CD14-positive monocyte (primary cell): ENCODE data around the gene NKD2. TPM values are rescaled to one million over a fixed set of nuclear protein-coding genes. Genes with fewer than 3 reads are reported as not detected.

Experiments used
- DNase-seq, 3 donors: peaks; one replicate each; pipeline ENCODE4 v3.0.0-alpha.2; 2011 to 2022
- H2AFZ ChIP-seq: 2 replicates; pipeline ENCODE4 v1.6.0; 2012; ENCODE audit warnings: mild to moderate bottlenecking, low read depth, low read length, inconsistent platforms; ENCODE audit not compliant: insufficient read depth, poor library complexity, severe bottlenecking
- H3K27ac ChIP-seq, 2 donors: 1 replicate in 1 of 2; 2 replicates in 1 of 2; pipeline ENCODE4 v1.5.1; 2012 to 2013; ENCODE audit warnings: low read length in 2 of 2, control low read depth in 1 of 2, inconsistent platforms in 1 of 2, low read depth in 1 of 2, mild to moderate bottlenecking in 1 of 2
- H3K27me3 ChIP-seq, 2 donors: one replicate each; pipeline versions ENCODE4 v1.6.0 to v1.6.1; 2011 to 2013; ENCODE audit warnings: low read length in 2 of 2; ENCODE audit not compliant: control insufficient read depth in 2 of 2, insufficient read depth in 2 of 2
- H3K36me3 ChIP-seq, 2 donors: replicated peaks in 1 of 2; 1 replicate in 1 of 2; 2 replicates in 1 of 2; pipeline versions ENCODE4 v1.5.1 to v1.6.1; 2012 to 2013; ENCODE audit warnings: low read length in 2 of 2, control low read depth in 1 of 2, inconsistent platforms in 1 of 2, mild to moderate bottlenecking in 1 of 2; ENCODE audit not compliant: insufficient read depth in 2 of 2, control insufficient read depth in 1 of 2
- H3K4me1 ChIP-seq, 2 donors: 1 replicate in 1 of 2; 2 replicates in 1 of 2; pipeline versions ENCODE4 v1.5.1 to v1.6.1; 2012 to 2013; ENCODE audit warnings: low read length in 2 of 2, control low read depth in 1 of 2, inconsistent platforms in 1 of 2, mild to moderate bottlenecking in 1 of 2, moderate library complexity in 1 of 2; ENCODE audit not compliant: insufficient read depth in 2 of 2, control insufficient read depth in 1 of 2
- H3K4me2 ChIP-seq: replicated peaks from 2 replicates; pipeline ENCODE3; 2012; ENCODE audit warnings: low read length, moderate library complexity, mild to moderate bottlenecking; ENCODE audit not compliant: poor library complexity, severe bottlenecking; ENCODE audit errors: extremely low read depth
- H3K4me3 ChIP-seq, 3 experiments: fragments of 200-600 bp in 1 of 3; sonication (generic) in 1 of 3; replicated peaks in 1 of 3; 1 replicate in 2 of 3; 2 replicates in 1 of 3; pipeline ENCODE4 v1.5.1; 2011 to 2013; ENCODE audit warnings: low read length in 3 of 3, mild to moderate bottlenecking in 3 of 3, control low read depth in 2 of 3, low read depth in 2 of 3, inconsistent platforms in 1 of 3, moderate library complexity in 1 of 3
- H3K79me2 ChIP-seq: 2 replicates; pipeline ENCODE4 v1.6.0; 2012; ENCODE audit warnings: mild to moderate bottlenecking, control low read depth, inconsistent platforms, low read length, moderate library complexity; ENCODE audit not compliant: insufficient read depth
- H3K9ac ChIP-seq: 2 replicates; pipeline ENCODE4 v1.6.0; 2017; ENCODE audit warnings: low read length, mild to moderate bottlenecking; ENCODE audit not compliant: insufficient read depth, poor library complexity, severe bottlenecking
- H3K9me3 ChIP-seq, 2 donors: replicated peaks in 1 of 2; 1 replicate in 1 of 2; 2 replicates in 1 of 2; pipeline versions ENCODE4 v1.5.1 to v1.6.1; 2012 to 2013; ENCODE audit warnings: low read length in 2 of 2, control low read depth in 1 of 2; ENCODE audit not compliant: control insufficient read depth in 1 of 2, insufficient read depth in 1 of 2
- H4K20me1 ChIP-seq: 2 replicates; pipeline ENCODE4 v1.6.0; 2012; ENCODE audit warnings: mild to moderate bottlenecking, low read length, control low read depth, moderate library complexity; ENCODE audit not compliant: insufficient read depth
- H3K27ac Mint-ChIP-seq, 7 donors: one replicate each; pipeline ENCODE4 v1.8.0; 2020; ENCODE audit warnings: mild to moderate bottlenecking in 7 of 7, mixed read lengths in 7 of 7, moderate library complexity in 6 of 7, inconsistent platforms in 2 of 7
- H3K27me3 Mint-ChIP-seq, 3 donors: one replicate each; pipeline ENCODE4 v1.8.0; 2021 to 2022; ENCODE audit warnings: low read depth in 3 of 3, mild to moderate bottlenecking in 3 of 3, mixed read lengths in 3 of 3, moderate library complexity in 3 of 3, inconsistent platforms in 1 of 3
- H3K36me3 Mint-ChIP-seq, 2 donors: one replicate each; pipeline ENCODE4 v1.8.0; 2020; ENCODE audit warnings: mixed read lengths in 2 of 2, inconsistent platforms in 1 of 2, mild to moderate bottlenecking in 1 of 2
- H3K4me1 Mint-ChIP-seq: one replicate; pipeline ENCODE4 v1.8.0; 2020; ENCODE audit warnings: mild to moderate bottlenecking, mixed read lengths
- H3K4me3 Mint-ChIP-seq, 2 donors: one replicate each; pipeline ENCODE4 v1.8.0; 2020; ENCODE audit warnings: mild to moderate bottlenecking in 2 of 2, mixed read lengths in 2 of 2, moderate library complexity in 1 of 2
- H3K9me3 Mint-ChIP-seq, 7 donors: one replicate each; pipeline ENCODE4 v1.8.0; 2020 to 2022; ENCODE audit warnings: mixed read lengths in 7 of 7, mild to moderate bottlenecking in 6 of 7, moderate library complexity in 6 of 7, inconsistent platforms in 2 of 7
- WGBS: methylation state at CpG from one replicate; pipeline ENCODE4 v1.1.5; 2013; ENCODE audit warnings: missing lambda C conversion rate; ENCODE audit not compliant: insufficient coverage; 5-methylcytosine and 5-hydroxymethylcytosine counted together
- intact Hi-C, 2 donors: fragments of 100-400 bp; cut with micrococcal nuclease; formaldehyde crosslinking; loops; one replicate each; pipeline versions ENCODE4 v1.15.0 to v1.15.1; 2023
- polyA plus RNA-seq, 3 donors: library from polyadenylated mRNA; depleted of rRNA in 1 of 3; unstranded in 2 of 3; stranded (reverse) in 1 of 3; fragments of 300-500 nt in 2 of 3; fragments of >200 nt in 1 of 3; fragmentation: Illumina TruSeq in 2 of 3; gene quantifications; 1 replicate in 2 of 3; 2 replicates in 1 of 3; pipeline ENCODE4 v1.2.3, GENCODE V29; 2012 to 2021
- TF ChIP-seq, protein P1 (sequence below): fragments of 200-600 bp; IDR thresholded peaks from one replicate; pipeline ENCODE4 v1.8.0; 2022; ENCODE audit warnings: antibody characterized with exemption, mild to moderate bottlenecking

Gene NKD2
- polyA plus RNA-seq, 3 donors = not detected

DNA sequence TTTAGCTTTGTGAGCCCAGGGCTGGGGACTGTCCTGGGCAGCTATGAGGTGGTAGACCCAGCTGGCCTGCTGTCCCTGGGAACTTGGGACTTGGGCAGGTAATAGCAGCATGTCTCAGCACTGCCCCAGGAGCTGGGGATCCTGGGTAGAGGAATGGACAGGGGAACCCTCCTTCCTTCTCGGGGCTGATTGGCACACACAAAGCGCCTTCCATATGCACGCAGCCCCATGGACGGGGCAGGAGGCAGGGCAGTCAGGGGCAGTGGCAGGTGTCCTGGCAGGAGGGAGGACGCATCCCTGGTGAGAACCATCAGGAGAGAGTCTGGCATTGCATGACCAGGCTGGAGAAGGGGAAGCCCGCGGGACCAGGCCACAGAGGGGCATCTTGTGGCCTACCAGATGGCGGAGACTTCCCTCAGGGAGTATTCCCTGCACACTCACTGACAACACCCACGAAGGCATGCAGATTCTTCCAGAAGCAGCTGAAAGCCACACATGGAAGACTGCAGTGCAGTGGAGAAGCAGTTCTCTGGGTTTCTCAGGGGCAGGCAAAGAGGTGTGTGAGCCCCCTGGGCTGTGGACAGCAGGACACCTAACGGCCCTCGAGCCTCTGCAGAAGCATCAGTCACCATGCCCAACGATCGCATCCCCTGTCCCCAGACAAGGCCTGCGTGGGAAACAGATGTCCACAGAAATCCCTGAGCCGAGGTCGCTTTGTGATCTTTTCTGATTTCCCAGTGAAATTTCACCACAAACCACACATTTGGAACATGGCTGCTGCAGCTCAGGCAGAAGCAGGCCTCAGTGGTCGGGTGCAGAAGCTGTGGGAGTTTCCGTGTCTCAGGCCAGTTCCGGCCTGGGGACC lies 7.0 kb upstream of the NKD2 start:
- TF ChIP-seq, protein P1, sequence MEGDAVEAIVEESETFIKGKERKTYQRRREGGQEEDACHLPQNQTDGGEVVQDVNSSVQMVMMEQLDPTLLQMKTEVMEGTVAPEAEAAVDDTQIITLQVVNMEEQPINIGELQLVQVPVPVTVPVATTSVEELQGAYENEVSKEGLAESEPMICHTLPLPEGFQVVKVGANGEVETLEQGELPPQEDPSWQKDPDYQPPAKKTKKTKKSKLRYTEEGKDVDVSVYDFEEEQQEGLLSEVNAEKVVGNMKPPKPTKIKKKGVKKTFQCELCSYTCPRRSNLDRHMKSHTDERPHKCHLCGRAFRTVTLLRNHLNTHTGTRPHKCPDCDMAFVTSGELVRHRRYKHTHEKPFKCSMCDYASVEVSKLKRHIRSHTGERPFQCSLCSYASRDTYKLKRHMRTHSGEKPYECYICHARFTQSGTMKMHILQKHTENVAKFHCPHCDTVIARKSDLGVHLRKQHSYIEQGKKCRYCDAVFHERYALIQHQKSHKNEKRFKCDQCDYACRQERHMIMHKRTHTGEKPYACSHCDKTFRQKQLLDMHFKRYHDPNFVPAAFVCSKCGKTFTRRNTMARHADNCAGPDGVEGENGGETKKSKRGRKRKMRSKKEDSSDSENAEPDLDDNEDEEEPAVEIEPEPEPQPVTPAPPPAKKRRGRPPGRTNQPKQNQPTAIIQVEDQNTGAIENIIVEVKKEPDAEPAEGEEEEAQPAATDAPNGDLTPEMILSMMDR = no peak
- intact Hi-C loops = no loop called here
- Mint-ChIP-seq H3K4me3 (no peak overlapping the region), H3K27me3 (peaks cover 29 to 57% (median 35%) of the 10 kb centered on the region in 3 donors), H3K27ac (no peak overlapping the region), H3K36me3 (no peaks in the 10 kb centered on the region), H3K9me3 (peaks cover 0 to 6% (median 0%) of the 10 kb centered on the region in 7 donors), H3K4me1 (peaks cover 6% of the 10 kb centered on the region)
- Histone ChIP-seq H3K9me3 (no peaks in the 10 kb centered on the region), H4K20me1 (no peaks in the 10 kb centered on the region), H3K36me3 (no peaks in the 10 kb centered on the region), H3K79me2 (no peaks in the 10 kb centered on the region), H3K27ac (no peak overlapping the region), H3K4me1 (peaks cover 0 to 4% of the 10 kb centered on the region in 2 donors), H2AFZ (no peak overlapping the region), H3K4me2 (no peak overlapping the region), H3K9ac (no peak overlapping the region), H3K4me3 (no peak overlapping the region), H3K27me3 (peaks cover 13 to 41% of the 10 kb centered on the region in 2 donors)
- no peak for DNase-seq
- 84% methylated on average over 15 of the region's 19 CpGs for WGBS

DNA sequence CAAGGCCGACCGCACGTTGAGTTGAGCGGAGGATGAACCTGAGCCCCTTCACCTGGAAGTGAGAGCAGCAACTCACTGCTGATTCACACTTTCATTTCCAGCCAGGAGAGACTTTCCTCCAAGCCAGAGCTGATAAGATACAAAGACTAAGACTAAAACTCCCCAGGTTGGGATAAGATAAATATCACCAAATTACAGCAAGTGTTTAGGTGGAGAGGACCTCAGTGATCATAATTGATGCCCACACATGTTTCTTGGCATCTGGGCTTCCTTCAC lies 6.4 kb upstream of the NKD2 start:
- intact Hi-C loops = no loop called here
- peaks cover 0 to 4% of the 10 kb centered on the region in 2 donors for H3K4me1 ChIP-seq
- H3K36me3 ChIP-seq = no peaks in the 10 kb centered on the region
- H3K4me1 Mint-ChIP-seq = peaks cover 2% of the 10 kb centered on the region
- TF ChIP-seq, protein P1 = no peak
- WGBS = no CpG with 5 or more reads among the region's 4 CpGs
- no peak overlapping the region for H3K4me3 Mint-ChIP-seq
- H3K27me3 ChIP-seq = peaks cover 13 to 43% of the 10 kb centered on the region in 2 donors
- no peak for DNase-seq
- peaks cover 32 to 57% (median 41%) of the 10 kb centered on the region in 3 donors for H3K27me3 Mint-ChIP-seq
- H3K9ac ChIP-seq = no peak overlapping the region
- no peaks in the 10 kb centered on the region for H3K79me2 ChIP-seq
- no peak overlapping the region for H3K27ac ChIP-seq
- no peaks in the 10 kb centered on the region for H3K9me3 ChIP-seq
- H2AFZ ChIP-seq = no peak overlapping the region
- no peak overlapping the region for H3K4me3 ChIP-seq
- H4K20me1 ChIP-seq = no peaks in the 10 kb centered on the region
- H3K4me2 ChIP-seq = no peak overlapping the region
- no peaks in the 10 kb centered on the region for H3K36me3 Mint-ChIP-seq
- peaks cover 0 to 8% (median 0%) of the 10 kb centered on the region in 7 donors for H3K9me3 Mint-ChIP-seq
- H3K27ac Mint-ChIP-seq = no peak overlapping the region
